Measurements from ENCODE around the gene USP31. TPM values are rescaled to one million over a fixed set of nuclear protein-coding genes. Genes with fewer than 3 reads are reported as not detected.

USP31 gene
- total and polyA plus RNA-seq, 2 of the 13 experiments (the other 11 are each of a cell fraction or from before 2014, with no cell fraction given) = 22.5 to 23.3 TPM

- TF ChIP-seq ZNF7 (CRISPR knock-in tag; IDR thresholded peaks at IDR 0.05) = 0 out of 2 replicates have a peak, but pooled peaks have one; percentile 13
- no peak for TF ChIP-seq KDM5B (CRISPR knock-in tag; IDR thresholded peaks at IDR 0.05; ENCODE audit: borderline replicate concordance)
- TF ChIP-seq ZNF335 (CRISPR knock-in tag; IDR thresholded peaks at IDR 0.05) = peak; percentile 70; the same call in 1 of the 2 replicates
- TF ChIP-seq PRDM15 (CRISPR knock-in tag; IDR thresholded peaks at IDR 0.05) = no peak
- no peak for TF ChIP-seq SNAI1 (CRISPR knock-in tag; IDR thresholded peaks at IDR 0.05; ENCODE audit: borderline replicate concordance)
- TF ChIP-seq ZNF180 (CRISPR knock-in tag; IDR thresholded peaks at IDR 0.05; ENCODE audit: borderline replicate concordance, low read depth) = no peak
- no peak for TF ChIP-seq MTF2 (CRISPR knock-in tag; IDR thresholded peaks at IDR 0.05; ENCODE audit: borderline replicate concordance)
- no peak for TF ChIP-seq ZSCAN30 (CRISPR knock-in tag; IDR thresholded peaks at IDR 0.05)
- TF ChIP-seq ZNF792 (CRISPR knock-in tag; IDR thresholded peaks at IDR 0.05) = 0 out of 2 replicates have a peak, but pooled peaks have one; percentile 25
- TF ChIP-seq HMGXB3 (CRISPR knock-in tag; IDR thresholded peaks at IDR 0.05; ENCODE audit: borderline replicate concordance) = peak; percentile 63; the same call in 1 of the 2 replicates
- peak; percentile 71 to 98 for TF ChIP-seq REST (IDR thresholded peaks at IDR 0.05; ENCODE audit: borderline replicate concordance in 1 of 2, low read depth in 1 of 2, low read length in 2 of 2)
- TF ChIP-seq POLR2A (IDR thresholded peaks at IDR 0.05; ENCODE audit: insufficient read depth in 1 of 2, low read depth in 2 of 2, low read length in 2 of 2) = no peak
- TF ChIP-seq LRRFIP1 (CRISPR knock-in tag; conservative IDR thresholded peaks at IDR 0.05) = no peak
- no peak for TF ChIP-seq SETDB1 (CRISPR knock-in tag; IDR thresholded peaks at IDR 0.05; ENCODE audit: borderline replicate concordance)
- no peak for TF ChIP-seq ZMAT3 (CRISPR knock-in tag; conservative IDR thresholded peaks at IDR 0.05)
These were observed 25.4 kb upstream of the USP31 start (continued) for GRCh38 chr16:23174622-23175021.

Measured in HepG2 (cell line).